Panc1 (cell line): Measurements from ENCODE around the gene PPP2R2B. TPM values are rescaled to one million over a fixed set of nuclear protein-coding genes. Genes with fewer than 3 reads are reported as not detected.

Experiments
- ATAC-seq: fragments of 200-7000 bp; cut with Tn5 transposase; 2 replicates; pipeline ENCODE4 v1.9.1; 2020; ENCODE audit warnings: mild to moderate bottlenecking, moderate library complexity
- BruUV-seq: library from RNA; stranded (reverse); fragments of 400-500 nt; replicated peaks from 2 replicates; lab custom pipeline; 2021; lab: Mats Ljungman, UMichigan
- CTCF ChIA-PET: fragments of 300-600 bp; sonication (Branson Sonifier 250); formaldehyde crosslinking; loops from one replicate; lab custom pipeline; 2022; ENCODE audit warnings: antibody characterized with exemption; lab: Charles Lee
- POLR2A ChIA-PET: fragments of 300-600 bp; sonication (Branson Sonifier 250); formaldehyde crosslinking; loops from one replicate; lab custom pipeline; 2022; ENCODE audit warnings: antibody characterized with exemption; lab: Charles Lee
- DNase-seq: peaks from one replicate; pipeline ENCODE4 v3.0.0-alpha.2; 2010; ENCODE audit warnings: low read depth, low spot score
- H3K27ac ChIP-seq: 2 replicates; pipeline ENCODE4 v1.5.1; 2011; ENCODE audit warnings: mild to moderate bottlenecking, low read length, inconsistent platforms
- H3K27me3 ChIP-seq: fragments of 200-500 bp; sonication (Bioruptor generic); 2 replicates; pipeline ENCODE4 v1.6.0; 2014; ENCODE audit warnings: low read length, inconsistent platforms; ENCODE audit not compliant: control insufficient read depth, insufficient read depth
- H3K36me3 ChIP-seq: fragments of 200-500 bp; sonication (Bioruptor generic); 2 replicates; pipeline ENCODE4 v1.5.1; 2014; ENCODE audit warnings: inconsistent platforms, mild to moderate bottlenecking, low read length, moderate library complexity; ENCODE audit not compliant: control insufficient read depth, insufficient read depth
- H3K4me1 ChIP-seq: 2 replicates; pipeline ENCODE4 v1.5.1; 2011; ENCODE audit warnings: inconsistent platforms, mild to moderate bottlenecking, low read length, moderate library complexity; ENCODE audit not compliant: control insufficient read depth, insufficient read depth
- H3K4me3 ChIP-seq, 2 experiments: 2 replicates each; pipeline ENCODE4 v1.5.1; 2011 to 2012; ENCODE audit warnings: low read depth in 2 of 2, low read length in 2 of 2, mild to moderate bottlenecking in 2 of 2, inconsistent platforms in 1 of 2, moderate library complexity in 1 of 2
- H3K9me3 ChIP-seq: fragments of 200-500 bp; sonication (Bioruptor generic); 2 replicates; pipeline ENCODE4 v1.5.1; 2014; ENCODE audit warnings: low read depth, mild to moderate bottlenecking, inconsistent platforms, low read length, moderate library complexity; ENCODE audit not compliant: control insufficient read depth, insufficient read depth
- CTCF ChIP-seq: fragments of 450-650 bp; IDR thresholded peaks from 2 replicates; pipeline ENCODE4 v1.5.1; 2017; ENCODE audit warnings: mild to moderate bottlenecking
- POLR2AphosphoS5 ChIP-seq: IDR thresholded peaks from 2 replicates; pipeline ENCODE4 v1.6.1; 2012; ENCODE audit warnings: mild to moderate bottlenecking, low read depth, low read length, moderate library complexity
- SIN3A ChIP-seq: IDR thresholded peaks from 2 replicates; pipeline ENCODE4 v1.6.1; 2012; ENCODE audit warnings: low read depth, mild to moderate bottlenecking, low read length, moderate library complexity, borderline replicate concordance; ENCODE audit not compliant: insufficient read depth
- TCF7L2 ChIP-seq: IDR thresholded peaks from 2 replicates; pipeline ENCODE4 v1.6.1; 2011; ENCODE audit warnings: mild to moderate bottlenecking, low read depth, low read length, inconsistent platforms
- in situ Hi-C: cut with HindIII; loops from 2 replicates; pipeline ENCODE4 v1.10.0; 2016; ENCODE audit warnings: low sequenced_read_pairs, low pct_unique_long_range_greater_than_20kb
- intact Hi-C: fragments of 100-400 bp; cut with micrococcal nuclease; formaldehyde crosslinking; loops from one replicate; pipeline ENCODE4 v1.10.0; 2022; ENCODE audit not compliant: unreplicated experiment
- total RNA-seq: library from RNA; stranded (reverse); gene quantifications from one replicate; pipeline ENCODE4 v1.2.1, GENCODE V29; 2021; ENCODE audit not compliant: unreplicated experiment
- TF ChIP-seq, protein P1 (sequence below), 2 experiments: IDR thresholded peaks; 2 replicates each; pipeline ENCODE4 v1.6.1; 2011 to 2012; ENCODE audit warnings: low read depth in 2 of 2, control low read depth in 1 of 2, low read length in 1 of 2, mild to moderate bottlenecking in 1 of 2, moderate library complexity in 1 of 2; ENCODE audit not compliant: insufficient read depth in 1 of 2

PPP2R2B gene
- total RNA-seq, 1 experiment from 2014 or later: 8.8 TPM

DNA sequence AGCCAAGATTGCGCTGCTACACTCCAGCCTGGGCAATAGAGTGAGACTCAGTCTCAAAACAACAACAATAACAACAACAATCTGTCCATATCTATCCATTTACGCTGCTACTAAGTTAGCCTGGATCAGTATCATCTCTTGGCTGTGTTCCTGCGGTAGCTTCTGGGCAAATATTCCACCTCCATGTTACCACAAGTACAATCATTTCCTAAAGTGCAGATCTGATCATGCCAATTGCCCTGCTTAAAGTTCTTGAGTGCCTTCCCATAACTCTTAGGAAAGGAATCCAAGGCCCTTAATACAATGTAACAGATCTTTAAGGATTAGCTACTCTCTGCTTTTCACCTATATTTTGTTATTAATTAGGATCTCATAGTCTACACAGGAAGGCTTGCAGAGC, 15.4 kb upstream of the PPP2R2B start:
- no peak overlapping the region for H3K27ac ChIP-seq
- TF ChIP-seq CTCF (no peak), TCF7L2 (no peak), SIN3A (no peak), POLR2AphosphoS5 (no peak)
- TF ChIP-seq, protein P1, sequence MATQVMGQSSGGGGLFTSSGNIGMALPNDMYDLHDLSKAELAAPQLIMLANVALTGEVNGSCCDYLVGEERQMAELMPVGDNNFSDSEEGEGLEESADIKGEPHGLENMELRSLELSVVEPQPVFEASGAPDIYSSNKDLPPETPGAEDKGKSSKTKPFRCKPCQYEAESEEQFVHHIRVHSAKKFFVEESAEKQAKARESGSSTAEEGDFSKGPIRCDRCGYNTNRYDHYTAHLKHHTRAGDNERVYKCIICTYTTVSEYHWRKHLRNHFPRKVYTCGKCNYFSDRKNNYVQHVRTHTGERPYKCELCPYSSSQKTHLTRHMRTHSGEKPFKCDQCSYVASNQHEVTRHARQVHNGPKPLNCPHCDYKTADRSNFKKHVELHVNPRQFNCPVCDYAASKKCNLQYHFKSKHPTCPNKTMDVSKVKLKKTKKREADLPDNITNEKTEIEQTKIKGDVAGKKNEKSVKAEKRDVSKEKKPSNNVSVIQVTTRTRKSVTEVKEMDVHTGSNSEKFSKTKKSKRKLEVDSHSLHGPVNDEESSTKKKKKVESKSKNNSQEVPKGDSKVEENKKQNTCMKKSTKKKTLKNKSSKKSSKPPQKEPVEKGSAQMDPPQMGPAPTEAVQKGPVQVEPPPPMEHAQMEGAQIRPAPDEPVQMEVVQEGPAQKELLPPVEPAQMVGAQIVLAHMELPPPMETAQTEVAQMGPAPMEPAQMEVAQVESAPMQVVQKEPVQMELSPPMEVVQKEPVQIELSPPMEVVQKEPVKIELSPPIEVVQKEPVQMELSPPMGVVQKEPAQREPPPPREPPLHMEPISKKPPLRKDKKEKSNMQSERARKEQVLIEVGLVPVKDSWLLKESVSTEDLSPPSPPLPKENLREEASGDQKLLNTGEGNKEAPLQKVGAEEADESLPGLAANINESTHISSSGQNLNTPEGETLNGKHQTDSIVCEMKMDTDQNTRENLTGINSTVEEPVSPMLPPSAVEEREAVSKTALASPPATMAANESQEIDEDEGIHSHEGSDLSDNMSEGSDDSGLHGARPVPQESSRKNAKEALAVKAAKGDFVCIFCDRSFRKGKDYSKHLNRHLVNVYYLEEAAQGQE (IDR thresholded peaks at IDR 0.05; ENCODE audit: insufficient read depth in 1 of 2, low read depth in 2 of 2, low read length in 1 of 2): no peak
- no peaks in the 10 kb centered on the region for H3K36me3 ChIP-seq
- H3K9me3 ChIP-seq: no peaks in the 10 kb centered on the region
- BruUV-seq: no TSS peak
- no peaks in the 10 kb centered on the region for H3K4me1 ChIP-seq
- no peaks in the 10 kb centered on the region for H3K27me3 ChIP-seq
- in situ Hi-C loops (no loop called here), intact Hi-C loops (no loop called here)
- POLR2A ChIA-PET: no interaction called here
- DNase-seq (no peak), ATAC-seq (no peak)
- no peak overlapping the region for H3K4me3 ChIP-seq
- CTCF ChIA-PET: no interaction called here

GRCh38 chr5:146892231-146892630, 13.7 kb upstream of the PPP2R2B start:
- DNase-seq (no peak), ATAC-seq (no peak)
- H3K9me3 ChIP-seq: no peaks in the 10 kb centered on the region
- no peak overlapping the region for H3K4me3 ChIP-seq
- in situ Hi-C loops (no loop called here), intact Hi-C loops (no loop called here)
- ChIA-PET POLR2A (no interaction called here), CTCF (no interaction called here)
- H3K27me3 ChIP-seq: no peaks in the 10 kb centered on the region
- H3K27ac ChIP-seq: no peak overlapping the region
- H3K36me3 ChIP-seq: no peaks in the 10 kb centered on the region
- no peaks in the 10 kb centered on the region for H3K4me1 ChIP-seq
- BruUV-seq: no TSS peak
- TF ChIP-seq, protein P1 (IDR thresholded peaks at IDR 0.05; ENCODE audit: insufficient read depth in 1 of 2, low read depth in 2 of 2, low read length in 1 of 2): no peak
- no peak for TF ChIP-seq TCF7L2
- TF ChIP-seq CTCF: no peak
- no peak for TF ChIP-seq SIN3A
- no peak for TF ChIP-seq POLR2AphosphoS5
